Activated naive CD4-positive, alpha-beta T cell treated with anti-CD3 and anti-CD28 coated beads, Interleukin-2, amount 50 U/mL, for 72 hours (primary cell): Measurements from ENCODE around the gene NKAIN2. TPM values are rescaled to one million over a fixed set of nuclear protein-coding genes. Genes with fewer than 3 reads are reported as not detected.
"Not testable (repeated sequence)": the region's sequence is repeated elsewhere in the genome, so short reads cannot be mapped to it uniquely, and the experiment has no call there.

Experiments
- ATAC-seq, 2 donors: fragments of 150-1000 bp; cut with Tn5 transposase; 2 replicates each; pipeline ENCODE4 v1.10.0; 2021; ENCODE audit warnings: mild to moderate bottlenecking in 2 of 2, moderate library complexity in 2 of 2
- DNase-seq, 2 donors: peaks; one replicate each; pipeline ENCODE4 v3.0.0; 2021 to 2022; ENCODE audit warnings: low spot score in 2 of 2
- H3K27ac Mint-ChIP-seq, 2 donors: one replicate each; pipeline ENCODE4 v1.8.0; 2022; ENCODE audit warnings: mild to moderate bottlenecking in 2 of 2, mixed read lengths in 2 of 2
- H3K36me3 Mint-ChIP-seq, 2 donors: one replicate each; pipeline ENCODE4 v1.8.0; 2022; ENCODE audit warnings: mixed read lengths in 2 of 2
- H3K9me3 Mint-ChIP-seq, 2 donors: one replicate each; pipeline ENCODE4 v1.8.0; 2022; ENCODE audit warnings: mixed read lengths in 2 of 2
- total RNA-seq, 2 donors: library from RNA; stranded (reverse); gene quantifications; one replicate each; pipeline ENCODE4 v1.2.3, GENCODE V29; 2022

Gene NKAIN2
- total RNA-seq, 2 donors from 2014 or later, result not detected

GRCh38 chr6:124669713-124670480, 866.2 kb downstream of the NKAIN2 start:
- ATAC-seq (no peak), DNase-seq (no peak)
- peaks cover 0 to 7% of the 10 kb centered on the region in 2 donors for H3K9me3 Mint-ChIP-seq
- no peak overlapping the region for H3K27ac Mint-ChIP-seq
- no peaks in the 10 kb centered on the region for H3K36me3 Mint-ChIP-seq

- H3K9me3 Mint-ChIP-seq, result peaks cover 3 to 7% of the 10 kb centered on the region in 2 donors
- no peak overlapping the region for H3K27ac Mint-ChIP-seq
- H3K36me3 Mint-ChIP-seq, result no peaks in the 10 kb centered on the region
- ATAC-seq (no peak), DNase-seq (no peak)
These were observed 867.1 kb downstream of the NKAIN2 start for GRCh38 chr6:124670801-124671200.

GRCh38 chr6:124671324-124671723, 867.7 kb downstream of the NKAIN2 start:
- Mint-ChIP-seq H3K36me3 (no peaks in the 10 kb centered on the region), H3K9me3 (peaks cover 7 to 12% of the 10 kb centered on the region in 2 donors), H3K27ac (no peak overlapping the region)
- DNase-seq (no peak), ATAC-seq (no peak)

- peaks cover 19 to 26% of the 10 kb centered on the region in 2 donors for H3K9me3 Mint-ChIP-seq
- no peak for ATAC-seq
- peaks cover 3 to 10% of the 10 kb centered on the region in 2 donors for H3K36me3 Mint-ChIP-seq
- DNase-seq, result no peak
- no peak overlapping the region for H3K27ac Mint-ChIP-seq
These were observed 870.4 kb downstream of the NKAIN2 start for GRCh38 chr6:124674042-124674441.

- H3K27ac Mint-ChIP-seq, result no peak overlapping the region
- peaks cover 20 to 29% of the 10 kb centered on the region in 2 donors for H3K9me3 Mint-ChIP-seq
- H3K36me3 Mint-ChIP-seq, result peaks cover 7 to 14% of the 10 kb centered on the region in 2 donors
- ATAC-seq (no peak), DNase-seq (no peak)
These were observed 872.4 kb downstream of the NKAIN2 start for GRCh38 chr6:124676033-124676432.

GRCh38 chr6:124677874-124678273, 874.2 kb downstream of the NKAIN2 start:
- Mint-ChIP-seq H3K27ac (no peak overlapping the region), H3K9me3 (peaks cover 23 to 29% of the 10 kb centered on the region in 2 donors), H3K36me3 (peaks cover 7 to 14% of the 10 kb centered on the region in 2 donors)
- ATAC-seq, result no peak
- DNase-seq, result no peak

GRCh38 chr6:124679387-124679786, 875.7 kb downstream of the NKAIN2 start:
- DNase-seq (no peak), ATAC-seq (no peak)
- H3K36me3 Mint-ChIP-seq, result peaks cover 7 to 14% of the 10 kb centered on the region in 2 donors
- no peak overlapping the region for H3K27ac Mint-ChIP-seq
- H3K9me3 Mint-ChIP-seq, result peaks cover 23 to 29% of the 10 kb centered on the region in 2 donors

GRCh38 chr6:124682751-124683150, 879.1 kb downstream of the NKAIN2 start:
- no peak for DNase-seq
- Mint-ChIP-seq H3K9me3 (peaks cover 15 to 18% of the 10 kb centered on the region in 2 donors), H3K36me3 (peaks cover 7 to 14% of the 10 kb centered on the region in 2 donors), H3K27ac (no peak overlapping the region)
- no peak for ATAC-seq

GRCh38 chr6:124683507-124683906, 879.8 kb downstream of the NKAIN2 start:
- ATAC-seq (no peak), DNase-seq (no peak)
- Mint-ChIP-seq H3K9me3 (peaks cover 8 to 16% of the 10 kb centered on the region in 2 donors), H3K27ac (no peak overlapping the region), H3K36me3 (peaks cover 7 to 9% of the 10 kb centered on the region in 2 donors)

GRCh38 chr6:124684621-124685020, 881.0 kb downstream of the NKAIN2 start:
- Mint-ChIP-seq H3K9me3 (peaks cover 0 to 7% of the 10 kb centered on the region in 2 donors), H3K36me3 (no peaks in the 10 kb centered on the region), H3K27ac (no peak overlapping the region)
- DNase-seq (no peak), ATAC-seq (no peak)

GRCh38 chr6:124688369-124688768, 884.7 kb downstream of the NKAIN2 start:
- no peak overlapping the region for H3K27ac Mint-ChIP-seq
- H3K36me3 Mint-ChIP-seq, result no peaks in the 10 kb centered on the region
- ATAC-seq, result no peak
- DNase-seq, result no peak
- peaks cover 0 to 3% of the 10 kb centered on the region in 2 donors for H3K9me3 Mint-ChIP-seq

GRCh38 chr6:124694139-124694705, 890.6 kb downstream of the NKAIN2 start:
- no peaks in the 10 kb centered on the region for H3K9me3 Mint-ChIP-seq
- no peak for DNase-seq
- no peak for ATAC-seq
- H3K27ac Mint-ChIP-seq, result no peak overlapping the region
- no peaks in the 10 kb centered on the region for H3K36me3 Mint-ChIP-seq

GRCh38 chr6:124699038-124699437, 895.4 kb downstream of the NKAIN2 start:
- ATAC-seq (no peak), DNase-seq (no peak)
- Mint-ChIP-seq H3K9me3 (no peaks in the 10 kb centered on the region), H3K36me3 (no peaks in the 10 kb centered on the region), H3K27ac (no peak overlapping the region)

GRCh38 chr6:124703541-124703940, 899.9 kb downstream of the NKAIN2 start:
- peaks cover 0 to 6% of the 10 kb centered on the region in 2 donors for H3K9me3 Mint-ChIP-seq
- no peak for ATAC-seq

GRCh38 chr6:124712532-124712931, 908.9 kb downstream of the NKAIN2 start:
- not testable (repeated sequence) for H3K27ac Mint-ChIP-seq, H3K9me3 Mint-ChIP-seq, ATAC-seq, H3K36me3 Mint-ChIP-seq, DNase-seq

More at GRCh38 chr6:124703541-124703940, 899.9 kb downstream of the NKAIN2 start:
- Mint-ChIP-seq H3K36me3 (no peaks in the 10 kb centered on the region), H3K27ac (no peak overlapping the region)
- no peak for DNase-seq

GRCh38 chr6:124714728-124715127, 911.1 kb downstream of the NKAIN2 start:
- no peak for ATAC-seq
- Mint-ChIP-seq H3K9me3 (peaks cover 4% of the 10 kb centered on the region in 2 donors), H3K36me3 (no peaks in the 10 kb centered on the region), H3K27ac (no peak overlapping the region)
- DNase-seq, result no peak

- ATAC-seq, result no peak
- Mint-ChIP-seq H3K9me3 (peaks cover 0 to 7% of the 10 kb centered on the region in 2 donors), H3K36me3 (no peaks in the 10 kb centered on the region), H3K27ac (no peak overlapping the region)
- DNase-seq, result no peak
These were observed 916.2 kb downstream of the NKAIN2 start for GRCh38 chr6:124719913-124720312.

GRCh38 chr6:124721331-124721730, 917.7 kb downstream of the NKAIN2 start:
- Mint-ChIP-seq H3K36me3 (no peaks in the 10 kb centered on the region), H3K27ac (no peak overlapping the region), H3K9me3 (peaks cover 0 to 3% of the 10 kb centered on the region in 2 donors)
- no peak for DNase-seq
- no peak for ATAC-seq
